Parathyroid adenoma (tissue), 2 donors: ENCODE results near the gene VAX1.
"Not testable (repeated sequence)": the region's sequence is repeated elsewhere in the genome, so short reads cannot be mapped to it uniquely, and the experiment has no call there.

ENCODE experiments used
- H2AFZ ChIP-seq: fragments of 300-600 bp; sonication (generic); one replicate; pipeline ENCODE4 v1.7.0; 2017; ENCODE audit warnings: antibody characterized with exemption, mild to moderate bottlenecking
- H3K27ac ChIP-seq: fragments of 300-600 bp; sonication (generic); one replicate; pipeline ENCODE4 v1.7.0; 2017
- H3K27me3 ChIP-seq: fragments of 300-600 bp; sonication (generic); one replicate; pipeline ENCODE4 v1.7.0; 2017; ENCODE audit warnings: low read length; ENCODE audit not compliant: control insufficient read depth, insufficient read depth
- H3K36me3 ChIP-seq: fragments of 300-600 bp; sonication (generic); one replicate; pipeline ENCODE4 v1.7.0; 2017; ENCODE audit warnings: low read length; ENCODE audit not compliant: control insufficient read depth, insufficient read depth
- H3K4me1 ChIP-seq: fragments of 300-600 bp; sonication (generic); one replicate; pipeline ENCODE4 v1.7.0; 2017; ENCODE audit warnings: control low read depth
- H3K4me2 ChIP-seq: fragments of 300-600 bp; sonication (generic); one replicate; pipeline ENCODE4 v1.7.0; 2017; ENCODE audit warnings: low read length
- H3K4me3 ChIP-seq: fragments of 300-600 bp; sonication (generic); one replicate; pipeline ENCODE4 v1.7.0; 2017; ENCODE audit warnings: low read depth, low read length
- H3K79me2 ChIP-seq: fragments of 300-600 bp; sonication (generic); one replicate; pipeline ENCODE4 v1.7.0; 2017; ENCODE audit warnings: control low read depth
- H3K9ac ChIP-seq: fragments of 300-600 bp; sonication (generic); one replicate; pipeline ENCODE4 v1.7.0; 2017; ENCODE audit warnings: mild to moderate bottlenecking
- H3K9me3 ChIP-seq: fragments of 300-600 bp; sonication (generic); one replicate; pipeline ENCODE4 v1.7.0; 2017; ENCODE audit warnings: low read length; ENCODE audit not compliant: control insufficient read depth
- CTCF ChIP-seq: fragments of 300-600 bp; sonication (generic); IDR thresholded peaks from one replicate; pipeline ENCODE4 v1.7.0; 2017; ENCODE audit warnings: antibody characterized with exemption, mild to moderate bottlenecking
- donor health status: primary hyperparathyroidism.

Gene VAX1, protein sequence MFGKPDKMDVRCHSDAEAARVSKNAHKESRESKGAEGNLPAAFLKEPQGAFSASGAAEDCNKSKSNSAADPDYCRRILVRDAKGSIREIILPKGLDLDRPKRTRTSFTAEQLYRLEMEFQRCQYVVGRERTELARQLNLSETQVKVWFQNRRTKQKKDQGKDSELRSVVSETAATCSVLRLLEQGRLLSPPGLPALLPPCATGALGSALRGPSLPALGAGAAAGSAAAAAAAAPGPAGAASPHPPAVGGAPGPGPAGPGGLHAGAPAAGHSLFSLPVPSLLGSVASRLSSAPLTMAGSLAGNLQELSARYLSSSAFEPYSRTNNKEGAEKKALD

GRCh38 chr10:117137911-117138642, at the start of gene VAX1:
VAX1 (minus strand) TSS chr10:117138270; CDS start chr10:117138056, 214 bp downstream.
- Histone ChIP-seq H3K36me3 (no peaks in the 10 kb centered on the region), H3K4me2 (peak within 1 kb of the TSS; percentile 69), H3K27ac (no peak within 1 kb of the TSS), H3K4me1 (no peaks in the 10 kb centered on the region), H2AFZ (peak within 1 kb of the TSS; percentile 19), H3K4me3 (peak within 1 kb of the TSS; percentile 9), H3K79me2 (no peaks in the 10 kb centered on the region), H3K9ac (no peak within 1 kb of the TSS), H3K9me3 (no peaks in the 10 kb centered on the region), H3K27me3 (peaks cover 33% of the 10 kb centered on the region)
- TF ChIP-seq CTCF, result no peak

DNA sequence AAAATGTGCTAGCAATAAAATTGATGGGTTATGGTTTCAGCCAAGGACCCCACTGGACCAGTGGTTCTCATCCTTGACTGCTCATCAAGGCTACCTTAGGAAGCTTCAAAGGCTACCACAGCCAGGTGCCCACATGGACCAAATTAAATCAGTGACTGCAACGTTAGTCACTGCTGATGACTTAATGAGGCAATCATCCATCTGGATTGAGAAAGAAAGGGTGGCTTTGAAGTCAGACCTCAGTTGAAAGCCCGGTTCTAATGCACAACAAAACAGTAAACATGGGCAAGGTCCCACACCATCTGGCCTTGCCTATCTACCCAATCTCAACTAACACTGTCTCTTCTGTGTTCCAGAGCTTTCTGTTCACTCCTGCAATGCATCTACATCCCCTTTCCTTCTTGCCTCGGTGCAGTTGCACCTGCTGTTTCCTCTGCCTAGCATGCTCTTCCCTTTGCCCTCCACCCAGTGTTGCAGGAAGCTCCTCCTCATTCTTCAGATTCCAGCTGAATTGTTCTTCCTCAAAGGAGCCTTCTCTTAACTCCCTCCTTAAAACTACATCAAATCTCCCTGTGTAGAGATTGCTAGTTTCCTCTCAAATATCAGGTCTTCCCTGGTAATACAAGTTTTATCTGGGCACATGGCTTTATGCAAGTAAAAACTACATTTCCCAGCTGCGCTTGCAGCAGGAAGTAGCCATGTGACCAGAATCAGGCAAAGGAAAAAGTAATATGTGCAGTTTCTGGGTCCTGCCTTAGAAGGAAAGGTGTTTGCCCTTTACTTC, 49.0 kb upstream of the VAX1 start:
- no peak for TF ChIP-seq CTCF
- Histone ChIP-seq H2AFZ (no peak overlapping the region), H3K27ac (no peak overlapping the region), H3K27me3 (no peaks in the 10 kb centered on the region), H3K36me3 (no peaks in the 10 kb centered on the region), H3K9me3 (no peaks in the 10 kb centered on the region), H3K4me1 (no peaks in the 10 kb centered on the region), H3K4me3 (no peak overlapping the region), H3K79me2 (no peaks in the 10 kb centered on the region), H3K4me2 (no peak overlapping the region), H3K9ac (no peak overlapping the region)

- H3K79me2 ChIP-seq, H3K36me3 ChIP-seq, H3K4me1 ChIP-seq, H3K4me2 ChIP-seq, H2AFZ ChIP-seq, H3K4me3 ChIP-seq, H3K9me3 ChIP-seq, H3K27me3 ChIP-seq, H3K27ac ChIP-seq, H3K9ac ChIP-seq: not testable (repeated sequence)
These were observed 47.7 kb upstream of the VAX1 start for GRCh38 chr10:117185817-117186216.

DNA sequence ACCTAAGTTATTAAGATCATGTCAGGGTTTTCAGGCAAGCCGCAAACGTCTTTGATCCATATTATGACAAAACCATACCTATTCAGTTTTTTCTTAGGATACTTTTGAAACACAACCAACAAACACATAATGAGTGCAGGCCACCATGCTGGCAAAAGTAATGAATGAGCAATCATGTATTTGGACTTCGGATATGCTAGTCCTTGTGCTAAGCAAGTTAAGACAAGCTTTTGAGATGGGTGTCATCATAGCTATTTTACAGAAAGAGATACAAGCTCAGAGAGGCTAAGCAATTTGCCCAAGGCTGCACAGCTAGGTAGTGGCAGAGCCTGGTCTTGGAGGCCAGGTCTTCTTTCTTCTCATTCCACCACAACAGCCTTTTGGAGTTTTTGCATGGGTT, 46.8 kb upstream of the VAX1 start:
- H3K4me2 ChIP-seq, result no peak overlapping the region
- no peak overlapping the region for H2AFZ ChIP-seq
- no peak overlapping the region for H3K9ac ChIP-seq
- H3K36me3 ChIP-seq, result no peaks in the 10 kb centered on the region
- no peak for TF ChIP-seq CTCF
- no peak overlapping the region for H3K4me3 ChIP-seq
- no peaks in the 10 kb centered on the region for H3K79me2 ChIP-seq
- H3K9me3 ChIP-seq, result no peaks in the 10 kb centered on the region
- H3K4me1 ChIP-seq, result no peaks in the 10 kb centered on the region
- no peak overlapping the region for H3K27ac ChIP-seq
- H3K27me3 ChIP-seq, result no peaks in the 10 kb centered on the region

DNA sequence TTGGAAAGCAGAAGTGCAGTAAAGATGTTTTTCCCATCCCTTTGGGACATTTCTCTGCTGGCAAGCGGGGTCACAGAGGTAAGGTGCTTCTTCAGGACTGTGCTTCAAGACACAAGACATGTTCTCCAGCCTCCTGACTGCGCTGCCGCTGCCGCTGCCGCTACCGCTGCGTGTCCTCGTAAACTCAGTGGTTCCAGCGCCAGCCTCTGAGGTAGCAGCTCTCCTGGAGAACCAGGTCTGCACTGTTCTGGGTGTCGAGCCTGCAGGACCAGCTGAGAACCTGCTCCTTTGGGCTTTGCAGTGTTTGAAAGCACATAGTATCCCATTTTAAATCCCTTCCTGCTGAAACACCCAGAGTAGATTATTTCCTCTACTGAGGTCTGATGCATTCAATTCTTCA, 46.2 kb upstream of the VAX1 start:
- no peaks in the 10 kb centered on the region for H3K27me3 ChIP-seq
- no peak overlapping the region for H3K4me2 ChIP-seq
- no peak overlapping the region for H2AFZ ChIP-seq
- no peaks in the 10 kb centered on the region for H3K36me3 ChIP-seq
- no peaks in the 10 kb centered on the region for H3K9me3 ChIP-seq
- no peak for TF ChIP-seq CTCF
- H3K4me3 ChIP-seq, result no peak overlapping the region
- no peaks in the 10 kb centered on the region for H3K79me2 ChIP-seq
- no peak overlapping the region for H3K27ac ChIP-seq
- no peak overlapping the region for H3K9ac ChIP-seq
- H3K4me1 ChIP-seq, result no peaks in the 10 kb centered on the region
